Stimulated activated CD8-positive, alpha-beta memory T cell treated with anti-CD3 and anti-CD28 coated beads, Interleukin-7, amount 100 ng/mL, for 48 hours (primary cell): ENCODE data around the gene CUL1.

Experiments used
- DNase-seq, 2 donors: peaks; one replicate each; pipeline ENCODE4 v3.0.0-alpha.2; 2020; ENCODE audit warnings: low read depth in 1 of 2; ENCODE audit errors: extremely low read depth in 1 of 2

The CUL1 gene

GRCh38 chr7:148847815-148848734, 149.4 kb downstream of the CUL1 start:
- no peak for DNase-seq

GRCh38 chr7:148849393-148850098, 150.8 kb downstream of the CUL1 start:
- DNase-seq: no peak

GRCh38 chr7:148850564-148850963, 151.9 kb downstream of the CUL1 start:
- no peak for DNase-seq
